C4-2B (cell line): ENCODE results near the gene ETV6.

Experiments
- ZFX ChIP-seq: fragments of 450-650 bp; IDR thresholded peaks from 2 replicates; pipeline ENCODE4 v1.6.1; 2017
- TF ChIP-seq, protein P1 (sequence below): fragments of 450-650 bp; conservative IDR thresholded peaks from 2 replicates; pipeline ENCODE4 v1.5.1; 2017; ENCODE audit warnings: mild to moderate bottlenecking

DNA sequence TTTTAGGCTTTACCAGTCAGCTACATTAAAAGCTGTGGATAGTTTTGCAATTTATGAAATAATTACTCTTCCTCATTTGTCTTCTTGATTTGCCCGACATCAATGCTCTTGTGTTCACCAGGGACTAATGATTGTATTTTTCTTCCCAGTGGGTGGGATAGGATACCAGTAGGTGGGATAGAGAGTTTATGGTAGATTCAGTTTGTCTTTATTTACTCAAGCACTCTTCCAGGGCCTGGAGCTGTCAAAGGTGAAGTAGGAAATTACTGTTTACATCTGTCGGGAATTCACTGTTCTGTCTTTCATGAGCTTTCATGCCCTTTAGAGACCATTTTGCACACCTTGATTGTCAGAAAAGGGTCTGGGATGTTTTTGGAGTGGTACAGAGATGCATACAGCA is 36.6 kb downstream of the ETV6 start:
- TF ChIP-seq, protein P1, sequence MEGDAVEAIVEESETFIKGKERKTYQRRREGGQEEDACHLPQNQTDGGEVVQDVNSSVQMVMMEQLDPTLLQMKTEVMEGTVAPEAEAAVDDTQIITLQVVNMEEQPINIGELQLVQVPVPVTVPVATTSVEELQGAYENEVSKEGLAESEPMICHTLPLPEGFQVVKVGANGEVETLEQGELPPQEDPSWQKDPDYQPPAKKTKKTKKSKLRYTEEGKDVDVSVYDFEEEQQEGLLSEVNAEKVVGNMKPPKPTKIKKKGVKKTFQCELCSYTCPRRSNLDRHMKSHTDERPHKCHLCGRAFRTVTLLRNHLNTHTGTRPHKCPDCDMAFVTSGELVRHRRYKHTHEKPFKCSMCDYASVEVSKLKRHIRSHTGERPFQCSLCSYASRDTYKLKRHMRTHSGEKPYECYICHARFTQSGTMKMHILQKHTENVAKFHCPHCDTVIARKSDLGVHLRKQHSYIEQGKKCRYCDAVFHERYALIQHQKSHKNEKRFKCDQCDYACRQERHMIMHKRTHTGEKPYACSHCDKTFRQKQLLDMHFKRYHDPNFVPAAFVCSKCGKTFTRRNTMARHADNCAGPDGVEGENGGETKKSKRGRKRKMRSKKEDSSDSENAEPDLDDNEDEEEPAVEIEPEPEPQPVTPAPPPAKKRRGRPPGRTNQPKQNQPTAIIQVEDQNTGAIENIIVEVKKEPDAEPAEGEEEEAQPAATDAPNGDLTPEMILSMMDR: no peak
- no peak for TF ChIP-seq ZFX
